Measurements from ENCODE around the gene LINGO3.

Gene LINGO3

DNA sequence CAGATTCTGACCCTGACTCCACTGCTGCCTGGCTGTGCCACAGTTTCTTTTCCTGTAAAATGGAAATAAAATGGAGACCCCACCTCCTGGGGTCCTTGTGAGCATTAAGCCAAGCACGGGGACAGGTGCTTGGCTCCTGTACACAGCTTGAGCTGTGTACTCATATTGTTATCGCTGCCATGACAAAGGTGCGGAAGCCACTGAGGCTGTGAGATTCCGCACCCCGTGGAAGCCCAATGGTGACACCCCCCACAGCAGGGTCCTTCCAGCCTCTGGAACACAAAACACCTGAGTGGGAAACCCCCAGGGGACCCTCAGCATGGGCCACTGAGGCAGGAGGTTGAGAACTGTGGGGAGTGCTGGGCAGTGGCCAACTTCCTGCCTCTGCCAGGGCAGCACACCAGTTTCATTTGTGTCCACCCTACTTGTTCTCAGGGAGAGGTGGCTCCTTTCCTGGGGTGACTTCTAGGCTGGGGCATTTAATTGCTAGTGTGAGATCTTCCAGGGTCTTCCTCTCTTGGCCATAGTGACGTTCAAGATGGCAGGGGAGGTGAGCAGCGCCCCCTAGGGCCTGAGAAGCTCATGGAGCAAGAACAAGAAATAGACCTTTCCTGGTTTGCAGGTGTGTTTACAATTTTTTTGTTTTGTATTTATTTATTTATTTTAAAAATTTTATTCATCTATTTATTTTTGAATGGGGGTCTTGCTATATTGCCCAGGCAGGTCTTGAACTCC, 46.3 kb downstream of the LINGO3 start:
- DNase-seq (ENCODE audit: low spot score), result peak; percentile 60

DNA sequence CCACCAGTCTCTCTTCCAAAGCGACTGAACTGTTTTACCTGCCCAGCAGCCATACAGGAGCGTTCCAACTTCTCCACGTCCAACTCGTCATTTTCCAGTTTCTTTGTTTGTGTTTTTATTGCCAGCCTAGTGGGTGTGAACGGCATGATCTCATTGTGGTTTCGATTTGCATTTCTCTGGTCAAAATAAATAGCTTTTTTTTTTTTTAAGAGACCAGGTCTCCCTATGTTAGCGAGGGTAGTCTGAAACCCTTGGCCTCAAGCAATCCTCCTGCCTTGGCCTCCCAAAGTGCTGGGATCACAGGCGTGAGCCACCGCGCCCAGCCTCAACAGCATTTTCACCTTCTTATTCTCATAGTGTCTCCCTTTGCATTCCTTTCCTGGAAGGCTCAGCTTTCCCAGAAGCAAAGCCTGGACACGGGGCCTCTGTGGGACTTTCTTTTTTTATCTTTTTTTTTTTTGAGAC, 47.6 kb downstream of the LINGO3 start:
- DNase-seq (ENCODE audit: low spot score), result no peak

DNA sequence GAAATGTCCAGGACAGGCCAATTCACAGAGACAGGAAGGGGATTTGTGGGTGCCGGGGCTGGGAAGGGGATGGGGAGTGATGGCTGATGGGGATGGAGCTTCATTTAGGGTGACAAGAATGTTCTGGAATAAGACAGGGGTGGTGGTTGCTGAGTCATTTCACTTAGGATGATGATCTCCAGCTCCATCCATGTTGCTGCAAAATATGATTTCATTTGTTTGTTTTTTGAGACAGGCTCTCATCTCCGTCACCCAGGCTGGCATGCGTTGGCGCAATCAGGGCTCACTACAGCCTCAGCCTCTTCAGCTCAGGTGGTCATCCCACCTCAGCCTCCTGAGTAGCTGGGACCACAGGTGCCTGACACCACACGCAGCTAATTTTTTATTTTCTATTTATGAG, 48.6 kb downstream of the LINGO3 start:
- DNase-seq (ENCODE audit: low spot score), result no peak

Measured in hematopoietic multipotent progenitor cell treated with erythropoietin and hydrocortisone succinate and interleukin-3 and kit ligand, for 15 days (in vitro differentiated cells).